HepG2 (cell line): ENCODE results near the gene PRELP.

ENCODE experiments used
- RAD21 ChIP-seq: fragments of 450-650 bp; formaldehyde crosslinking; IDR thresholded peaks from 2 replicates; pipeline ENCODE4 v1.5.0; 2020; ENCODE audit warnings: mild to moderate bottlenecking
- SP1 ChIP-seq, 2 experiments: fragments of 450-650 bp in 1 of 2; sonication (generic) in 1 of 2; formaldehyde crosslinking in 1 of 2; IDR thresholded peaks; 2 replicates each; pipeline versions ENCODE4 v1.4.0 to v1.6.1; 2016 to 2020; ENCODE audit warnings: missing genetic modification reagents in 1 of 2
- TBP ChIP-seq: sonication (generic); formaldehyde crosslinking; IDR thresholded peaks from 2 replicates; pipeline ENCODE4 v1.5.0; 2020; ENCODE audit warnings: missing genetic modification reagents
- ZNF75D ChIP-seq: sonication (generic); formaldehyde crosslinking; IDR thresholded peaks from 2 replicates; pipeline ENCODE4 v1.8.1; 2023; ENCODE audit warnings: missing genetic modification reagents, mild to moderate bottlenecking, borderline replicate concordance

GRCh38 chr1:203519053-203519840 lies 43.6 kb downstream of the PRELP start:
- no peak for TF ChIP-seq RAD21 (CRISPR knock-in tag)
- TF ChIP-seq ZNF75D: no peak
- no peak for TF ChIP-seq SP1 (IDR thresholded peaks at IDR 0.05)
- no peak for TF ChIP-seq SP1 (CRISPR knock-in tag; IDR thresholded peaks at IDR 0.05)
- TF ChIP-seq TBP (CRISPR knock-in tag): no peak
